B cell (primary cell): ENCODE data around the gene TDO2. TPM values are rescaled to one million over a fixed set of nuclear protein-coding genes. Genes with fewer than 3 reads are reported as not detected.

Experiments used
- ATAC-seq: fragments of 200-7000 bp; cut with Tn5 transposase; one replicate; pipeline ENCODE4 v1.10.0; 2021; ENCODE audit warnings: low read depth, mild to moderate bottlenecking, moderate number of reproducible peaks, moderate library complexity
- CTCF ChIA-PET: fragments of 350-600 bp; sonication (Branson Sonifier 250); formaldehyde crosslinking; loops from one replicate; lab custom pipeline; 2021; ENCODE audit warnings: antibody characterized with exemption, inconsistent platforms; lab: Charles Lee
- POLR2A ChIA-PET: fragments of 350-600 bp; sonication (Branson Sonifier 250); formaldehyde crosslinking; loops from one replicate; lab custom pipeline; 2021; ENCODE audit warnings: antibody characterized with exemption; lab: Charles Lee
- DNase-seq: peaks from one replicate; pipeline ENCODE4 v3.0.0; 2013
- H2AFZ ChIP-seq: 2 replicates; pipeline ENCODE4 v1.6.1; 2012; ENCODE audit warnings: mild to moderate bottlenecking, low read depth, low read length; ENCODE audit not compliant: insufficient read depth, poor library complexity, severe bottlenecking
- H3K27ac ChIP-seq, 2 donors: 1 replicate in 1 of 2; 2 replicates in 1 of 2; pipeline ENCODE4 v1.5.1; 2012 to 2013; ENCODE audit warnings: low read length in 2 of 2, mild to moderate bottlenecking in 2 of 2, moderate library complexity in 1 of 2
- H3K27me3 ChIP-seq, 4 experiments: fragments of 200-600 bp in 1 of 4; sonication (generic) in 1 of 4; replicated peaks in 1 of 4; 1 replicate in 2 of 4; 2 replicates in 2 of 4; pipeline versions ENCODE4 v1.6.1 to v1.7.0; 2013 to 2016; ENCODE audit warnings: low read length in 3 of 4, mild to moderate bottlenecking in 2 of 4, mixed read lengths in 1 of 4, moderate library complexity in 1 of 4; ENCODE audit not compliant: insufficient read depth in 4 of 4, control insufficient read depth in 3 of 4; ENCODE audit errors: control extremely low read depth in 1 of 4
- H3K36me3 ChIP-seq, 2 experiments: replicated peaks in 1 of 2; 1 replicate in 1 of 2; 2 replicates in 1 of 2; pipeline versions ENCODE4 v1.6.1 to v1.7.1; 2013; ENCODE audit warnings: low read length in 1 of 2; ENCODE audit not compliant: insufficient read depth in 2 of 2, control insufficient read depth in 1 of 2; ENCODE audit errors: control extremely low read depth in 1 of 2, extremely low read depth in 1 of 2
- H3K4me1 ChIP-seq, 2 donors: fragments of 200-600 bp in 1 of 2; sonication (generic) in 1 of 2; 1 replicate in 1 of 2; 2 replicates in 1 of 2; pipeline versions ENCODE4 v1.5.1 to v1.6.1; 2013 to 2017; ENCODE audit warnings: low read length in 2 of 2; ENCODE audit not compliant: control insufficient read depth in 2 of 2, insufficient read depth in 2 of 2
- H3K4me2 ChIP-seq: replicated peaks from 2 replicates; pipeline ENCODE3; 2012; ENCODE audit warnings: mild to moderate bottlenecking, low read depth, low read length; ENCODE audit not compliant: poor library complexity, severe bottlenecking
- H3K4me3 ChIP-seq, 5 experiments: fragments of 200-600 bp in 1 of 5; sonication (generic) in 1 of 5; 1 replicate in 3 of 5; 2 replicates in 2 of 5; pipeline versions ENCODE4 v1.5.1 to v1.7.0; 2011 to 2016; ENCODE audit warnings: low read length in 4 of 5, mild to moderate bottlenecking in 4 of 5, low read depth in 2 of 5, control low read depth in 1 of 5, moderate library complexity in 1 of 5; ENCODE audit not compliant: insufficient read depth in 1 of 5; ENCODE audit errors: control extremely low read depth in 1 of 5, extremely low read depth in 1 of 5
- H3K79me2 ChIP-seq: fragments of 200-600 bp; sonication (generic); one replicate; pipeline ENCODE4 v1.6.0; 2016; ENCODE audit warnings: low read length; ENCODE audit not compliant: control insufficient read depth, insufficient read depth
- H3K9ac ChIP-seq: fragments of 200-600 bp; sonication (generic); 2 replicates; pipeline ENCODE4 v1.6.1; 2017; ENCODE audit warnings: mild to moderate bottlenecking, low read length, moderate library complexity
- H3K9me3 ChIP-seq, 3 donors: one replicate each; pipeline versions ENCODE4 v1.6.1 to v1.7.1; 2013; ENCODE audit warnings: low read length in 2 of 3; ENCODE audit not compliant: control insufficient read depth in 2 of 3, insufficient read depth in 1 of 3; ENCODE audit errors: control extremely low read depth in 1 of 3
- H4K20me1 ChIP-seq: 2 replicates; pipeline ENCODE4 v1.6.0; 2012; ENCODE audit warnings: mild to moderate bottlenecking, low read length; ENCODE audit not compliant: insufficient read depth, control insufficient read depth, poor library complexity, severe bottlenecking
- H3K27ac Mint-ChIP-seq: one replicate; pipeline ENCODE4 v1.8.0; 2021; ENCODE audit warnings: mixed read lengths
- H3K27me3 Mint-ChIP-seq: one replicate; pipeline ENCODE4 v1.8.0; 2021; ENCODE audit warnings: mixed read lengths
- H3K4me1 Mint-ChIP-seq: one replicate; pipeline ENCODE4 v1.8.0; 2021; ENCODE audit warnings: mixed read lengths
- H3K4me3 Mint-ChIP-seq: one replicate; pipeline ENCODE4 v1.8.0; 2021; ENCODE audit warnings: mixed read lengths
- H3K9me3 Mint-ChIP-seq: one replicate; pipeline ENCODE4 v1.8.0; 2022; ENCODE audit warnings: mixed read lengths; ENCODE audit not compliant: insufficient read depth
- EZH2 ChIP-seq: IDR thresholded peaks from 2 replicates; pipeline ENCODE4 v1.6.1; 2012; ENCODE audit warnings: borderline replicate concordance, low read depth, mild to moderate bottlenecking, moderate library complexity, low read length; ENCODE audit not compliant: insufficient read depth, poor library complexity, severe bottlenecking
- WGBS: methylation state at CpG from one replicate; pipeline ENCODE4 v1.1.5; 2013; ENCODE audit warnings: missing lambda C conversion rate; ENCODE audit not compliant: insufficient coverage; 5-methylcytosine and 5-hydroxymethylcytosine counted together
- intact Hi-C: fragments of 100-400 bp; cut with micrococcal nuclease; formaldehyde crosslinking; loops from one replicate; pipeline ENCODE4 v1.10.0; 2022
- polyA plus RNA-seq: library from polyadenylated mRNA; depleted of rRNA; stranded (reverse); fragments of >200 nt; gene quantifications from 2 replicates; pipeline ENCODE4 v1.2.3, GENCODE V29; 2012
- total RNA-seq, 2 donors: library from RNA; stranded (reverse); fragments of 120-200 nt in 1 of 2; gene quantifications; 1 replicate in 1 of 2; 2 replicates in 1 of 2; pipeline versions ENCODE4 v1.2.3 to v1.2.4, GENCODE V29; 2013 to 2022
- TF ChIP-seq, protein P1 (sequence below): fragments of 200-600 bp; IDR thresholded peaks from one replicate; pipeline ENCODE4 v1.8.0; 2022; ENCODE audit warnings: antibody characterized with exemption, mild to moderate bottlenecking

Gene TDO2
- total and polyA plus RNA-seq, 2 donors (not counting 1 experiment from before 2014, with no cell fraction given), result not detected

DNA sequence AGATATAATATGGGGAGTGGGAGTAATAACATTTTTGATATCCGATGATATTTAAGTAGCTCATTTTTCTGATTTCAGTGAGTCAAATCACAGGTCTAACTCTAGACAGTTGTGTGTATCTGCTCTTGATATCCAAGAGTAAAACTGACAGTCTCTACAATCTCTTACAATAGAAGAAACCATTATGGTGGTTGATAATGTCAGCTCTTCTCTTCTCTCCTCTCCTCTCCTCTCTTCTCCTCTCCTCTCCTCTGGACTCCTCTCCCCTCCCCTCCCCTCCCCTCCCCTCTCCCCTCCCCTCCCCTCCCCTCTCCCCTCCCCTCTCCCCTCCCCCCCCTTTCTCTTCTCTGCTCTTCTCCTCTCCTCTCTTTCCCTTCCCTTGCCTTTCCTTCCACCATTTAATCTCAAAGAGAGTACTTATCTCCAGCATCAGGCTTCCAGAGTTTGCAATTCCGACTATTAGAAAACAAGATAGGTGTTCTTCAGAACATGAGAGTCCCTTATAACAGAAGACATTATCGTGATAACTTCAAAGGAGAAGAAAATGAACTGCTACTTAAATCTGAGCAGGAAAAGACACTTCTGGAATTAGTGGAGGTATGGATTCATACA lies 6.2 kb downstream of the TDO2 start:
- no peaks in the 10 kb centered on the region for H3K4me1 Mint-ChIP-seq
- no peak overlapping the region for H3K4me3 Mint-ChIP-seq
- Histone ChIP-seq H3K4me1 (no peaks in the 10 kb centered on the region), H3K79me2 (no peaks in the 10 kb centered on the region), H2AFZ (no peak overlapping the region), H3K27me3 (no peaks in the 10 kb centered on the region), H3K36me3 (no peaks in the 10 kb centered on the region), H4K20me1 (no peaks in the 10 kb centered on the region), H3K27ac (no peak overlapping the region), H3K9ac (no peak overlapping the region), H3K9me3 (peaks cover 0 to 1% (median 0%) of the 10 kb centered on the region in 3 donors), H3K4me2 (no peak overlapping the region), H3K4me3 (no peak overlapping the region)
- ChIA-PET POLR2A (interaction anchor here (0.7 kb wide), 1 partner anchor 1068 kb away, joined by 3 read pairs; no protein-coding TSS in a partner anchor), CTCF (interaction anchor here (0.7 kb wide), 1 partner anchor 9 kb away, joined by 3 read pairs; no protein-coding TSS in a partner anchor)
- no CpG with 5 or more reads among the region's 3 CpGs for WGBS
- H3K27ac Mint-ChIP-seq, result no peak overlapping the region
- H3K27me3 Mint-ChIP-seq, result no peaks in the 10 kb centered on the region
- TF ChIP-seq, protein P1, sequence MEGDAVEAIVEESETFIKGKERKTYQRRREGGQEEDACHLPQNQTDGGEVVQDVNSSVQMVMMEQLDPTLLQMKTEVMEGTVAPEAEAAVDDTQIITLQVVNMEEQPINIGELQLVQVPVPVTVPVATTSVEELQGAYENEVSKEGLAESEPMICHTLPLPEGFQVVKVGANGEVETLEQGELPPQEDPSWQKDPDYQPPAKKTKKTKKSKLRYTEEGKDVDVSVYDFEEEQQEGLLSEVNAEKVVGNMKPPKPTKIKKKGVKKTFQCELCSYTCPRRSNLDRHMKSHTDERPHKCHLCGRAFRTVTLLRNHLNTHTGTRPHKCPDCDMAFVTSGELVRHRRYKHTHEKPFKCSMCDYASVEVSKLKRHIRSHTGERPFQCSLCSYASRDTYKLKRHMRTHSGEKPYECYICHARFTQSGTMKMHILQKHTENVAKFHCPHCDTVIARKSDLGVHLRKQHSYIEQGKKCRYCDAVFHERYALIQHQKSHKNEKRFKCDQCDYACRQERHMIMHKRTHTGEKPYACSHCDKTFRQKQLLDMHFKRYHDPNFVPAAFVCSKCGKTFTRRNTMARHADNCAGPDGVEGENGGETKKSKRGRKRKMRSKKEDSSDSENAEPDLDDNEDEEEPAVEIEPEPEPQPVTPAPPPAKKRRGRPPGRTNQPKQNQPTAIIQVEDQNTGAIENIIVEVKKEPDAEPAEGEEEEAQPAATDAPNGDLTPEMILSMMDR, result no peak
- no peak for TF ChIP-seq EZH2
- ATAC-seq (no peak), DNase-seq (no peak)
- H3K9me3 Mint-ChIP-seq, result no peaks in the 10 kb centered on the region
- intact Hi-C loops, result no loop called here

DNA sequence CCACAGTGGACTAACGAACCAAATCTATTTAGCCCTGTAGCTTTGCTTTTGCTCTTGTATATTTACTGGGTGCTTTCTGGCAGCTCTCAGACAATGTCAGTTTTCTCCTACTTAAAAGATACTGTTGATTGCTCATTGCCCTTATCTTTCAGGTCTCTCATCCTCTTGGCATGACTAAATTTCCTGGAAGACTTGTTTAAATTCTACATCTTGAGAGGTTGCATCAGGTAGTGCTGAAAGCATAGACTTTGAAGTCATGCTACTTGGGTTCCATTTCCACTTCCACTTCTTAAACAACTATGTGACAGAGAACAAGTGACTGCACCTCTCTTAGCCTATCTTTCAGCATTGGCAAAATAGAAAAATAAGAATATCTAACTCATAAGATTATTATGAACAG lies 8.4 kb downstream of the TDO2 start:
- DNase-seq (no peak), ATAC-seq (no peak)

More for the DNA sequence above, 8.4 kb downstream of the TDO2 start:
- ChIA-PET CTCF (no interaction called here), POLR2A (no interaction called here)
- no peaks in the 10 kb centered on the region for H3K79me2 ChIP-seq
- H3K4me2 ChIP-seq, result no peak overlapping the region
- TF ChIP-seq, protein P1, result no peak
- no peak for TF ChIP-seq EZH2
- Mint-ChIP-seq H3K4me1 (no peaks in the 10 kb centered on the region), H3K27me3 (no peaks in the 10 kb centered on the region), H3K9me3 (no peaks in the 10 kb centered on the region), H3K4me3 (no peak overlapping the region), H3K27ac (no peak overlapping the region)
- no peaks in the 10 kb centered on the region for H3K36me3 ChIP-seq
- H3K9ac ChIP-seq, result no peak overlapping the region
- WGBS, result no CpG with 5 or more reads among the region's 1 CpG
- no peaks in the 10 kb centered on the region for H4K20me1 ChIP-seq
- no peak overlapping the region for H3K27ac ChIP-seq
- H3K9me3 ChIP-seq, result no peaks in the 10 kb centered on the region
- H3K4me3 ChIP-seq, result no peak overlapping the region
- no peaks in the 10 kb centered on the region for H3K27me3 ChIP-seq
- intact Hi-C loops, result no loop called here
- H2AFZ ChIP-seq, result no peak overlapping the region
- H3K4me1 ChIP-seq, result no peaks in the 10 kb centered on the region
